ENCODE data around the gene NFATC1. TPM values are rescaled to one million over a fixed set of nuclear protein-coding genes. Genes with fewer than 3 reads are reported as not detected.

NFATC1 gene
- total RNA-seq, 4 donors from 2014 or later = 0.79 to 4.8 (median 2.6) TPM

DNA sequence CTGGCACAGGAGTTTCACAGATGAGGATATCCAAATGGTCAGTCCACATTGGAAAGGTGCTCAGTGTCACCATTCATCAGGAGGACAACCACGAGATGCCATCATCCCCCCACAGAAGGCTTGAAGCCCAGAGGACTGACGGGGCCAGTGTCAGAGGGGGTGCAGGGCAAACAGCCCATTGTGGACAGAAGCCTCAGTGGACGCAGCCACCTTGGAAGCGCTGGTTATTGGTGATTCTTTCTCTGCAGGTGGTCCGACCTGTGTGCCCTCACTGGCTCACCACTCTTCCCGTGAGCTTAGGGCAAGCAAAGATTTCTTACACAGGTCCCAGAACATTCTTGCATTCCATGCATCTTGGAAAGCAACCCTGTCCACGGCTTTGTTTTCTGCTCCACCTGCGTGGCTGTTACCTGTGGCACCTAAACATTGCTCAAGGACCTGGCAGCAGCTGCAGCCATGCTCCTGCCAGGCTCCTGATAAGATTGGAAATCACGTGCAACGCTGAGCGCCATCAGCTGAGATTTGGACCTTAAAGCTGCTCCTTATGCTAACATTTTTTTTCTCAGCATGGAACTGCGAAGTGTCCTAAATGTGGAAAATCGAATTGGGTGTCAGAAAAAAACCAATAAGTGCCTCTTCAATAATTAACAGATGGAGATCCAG, 172.9 kb downstream of the NFATC1 start:
- Histone ChIP-seq H3K36me3 (no peaks in the 10 kb centered on the region), H3K4me3 (no peak overlapping the region), H3K9me3 (peaks cover 0 to 21% (median 17%) of the 10 kb centered on the region in 3 donors), H3K4me1 (peaks cover 5 to 18% (median 11%) of the 10 kb centered on the region in 3 donors), H3K27ac (no peak overlapping the region), H3K27me3 (peaks cover 0 to 67% (median 0%) of the 10 kb centered on the region in 4 donors)
- TF ChIP-seq POLR2A (IDR thresholded peaks at IDR 0.05) = no peak
- TF ChIP-seq, protein P1, sequence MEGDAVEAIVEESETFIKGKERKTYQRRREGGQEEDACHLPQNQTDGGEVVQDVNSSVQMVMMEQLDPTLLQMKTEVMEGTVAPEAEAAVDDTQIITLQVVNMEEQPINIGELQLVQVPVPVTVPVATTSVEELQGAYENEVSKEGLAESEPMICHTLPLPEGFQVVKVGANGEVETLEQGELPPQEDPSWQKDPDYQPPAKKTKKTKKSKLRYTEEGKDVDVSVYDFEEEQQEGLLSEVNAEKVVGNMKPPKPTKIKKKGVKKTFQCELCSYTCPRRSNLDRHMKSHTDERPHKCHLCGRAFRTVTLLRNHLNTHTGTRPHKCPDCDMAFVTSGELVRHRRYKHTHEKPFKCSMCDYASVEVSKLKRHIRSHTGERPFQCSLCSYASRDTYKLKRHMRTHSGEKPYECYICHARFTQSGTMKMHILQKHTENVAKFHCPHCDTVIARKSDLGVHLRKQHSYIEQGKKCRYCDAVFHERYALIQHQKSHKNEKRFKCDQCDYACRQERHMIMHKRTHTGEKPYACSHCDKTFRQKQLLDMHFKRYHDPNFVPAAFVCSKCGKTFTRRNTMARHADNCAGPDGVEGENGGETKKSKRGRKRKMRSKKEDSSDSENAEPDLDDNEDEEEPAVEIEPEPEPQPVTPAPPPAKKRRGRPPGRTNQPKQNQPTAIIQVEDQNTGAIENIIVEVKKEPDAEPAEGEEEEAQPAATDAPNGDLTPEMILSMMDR (IDR thresholded peaks at IDR 0.05) = no peak
- 83 to 86% methylated on average over 10 to 13 of the region's 13 CpGs for WGBS, 2 donors
- DNase-seq = no peak
- intact Hi-C loops (cut with DNase I) = no loop called here

DNA sequence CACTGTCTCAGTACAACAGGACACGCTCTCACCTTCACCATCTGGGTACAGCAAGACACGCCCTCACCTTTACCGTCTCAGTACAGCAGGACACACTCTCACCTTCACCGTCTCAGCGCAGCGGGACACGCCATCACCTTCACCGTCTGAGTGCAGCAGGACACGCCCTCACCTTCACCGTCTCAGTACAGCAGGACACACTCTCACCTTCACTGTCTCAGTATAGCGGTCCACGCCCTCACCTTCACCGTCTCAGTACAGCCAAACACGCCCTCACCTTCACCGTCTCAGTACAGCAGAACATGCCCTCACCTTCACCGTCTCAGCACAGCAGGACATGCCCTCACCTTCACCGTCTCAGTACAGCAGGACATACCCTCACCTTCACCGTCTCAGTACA, 174.0 kb downstream of the NFATC1 start:
- TF ChIP-seq, protein P1 (IDR thresholded peaks at IDR 0.05) = no peak
- no peak for TF ChIP-seq POLR2A (IDR thresholded peaks at IDR 0.05)
- intact Hi-C loops (cut with DNase I) = no loop called here
- peaks cover 5 to 19% (median 11%) of the 10 kb centered on the region in 3 donors for H3K4me1 ChIP-seq
- H3K4me3 ChIP-seq = no peak overlapping the region
- H3K36me3 ChIP-seq = no peaks in the 10 kb centered on the region
- peaks cover 0 to 69% (median 0%) of the 10 kb centered on the region in 4 donors for H3K27me3 ChIP-seq
- peaks cover 0 to 28% (median 21%) of the 10 kb centered on the region in 3 donors for H3K9me3 ChIP-seq
- DNase-seq = no peak
- H3K27ac ChIP-seq = no peak overlapping the region
- WGBS, 2 donors = 63 to 79% methylated on average over 18 of the region's 18 CpGs

DNA sequence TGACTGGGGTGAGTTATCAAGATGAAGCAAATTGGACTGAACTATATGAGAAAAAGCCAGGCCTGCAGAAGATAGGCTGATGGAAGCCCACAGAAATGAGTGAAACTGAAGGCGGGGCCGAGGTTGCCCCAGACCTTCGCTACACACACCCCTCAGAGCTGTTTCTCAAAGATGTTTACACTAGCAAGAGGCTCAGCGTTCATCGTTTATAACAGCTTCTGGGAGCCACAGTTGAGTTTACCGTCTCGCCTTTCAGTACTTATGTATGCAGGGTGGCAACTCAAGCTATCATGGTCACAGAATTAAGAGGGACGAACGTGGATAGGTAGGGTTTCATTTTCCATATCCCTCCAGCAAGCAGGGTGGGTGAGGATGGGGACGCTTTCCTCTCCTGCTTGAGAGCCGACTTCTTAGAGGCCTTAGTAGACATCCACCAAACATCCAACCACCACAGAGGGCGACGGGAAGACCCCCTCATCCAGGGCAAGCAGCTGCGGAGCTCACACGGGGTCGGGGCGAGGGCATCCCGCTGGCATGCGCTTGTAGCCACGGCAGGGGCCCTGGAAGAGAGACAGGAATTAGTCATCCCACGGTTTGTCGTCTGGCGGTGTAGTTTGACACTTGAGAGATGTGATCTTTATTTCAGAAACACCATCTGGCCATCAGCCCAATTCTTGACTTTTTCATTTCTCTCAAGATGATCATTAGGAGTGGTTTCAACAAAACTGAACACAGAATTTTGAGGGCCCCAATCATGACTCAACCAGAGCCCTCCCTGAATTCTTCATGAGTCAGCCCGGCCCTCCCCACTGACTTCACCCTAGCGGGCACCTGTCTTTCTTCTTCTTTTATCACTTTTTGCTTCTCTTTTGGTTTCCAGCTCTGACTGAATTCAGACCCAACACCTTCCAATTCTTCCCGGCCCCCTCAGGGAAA, 174.8 kb downstream of the NFATC1 start:
- 40 to 51% methylated on average over 18 to 25 of the region's 26 CpGs for WGBS, 2 donors
- H3K4me1 ChIP-seq = peaks cover 5 to 27% (median 11%) of the 10 kb centered on the region in 3 donors
- peaks cover 0 to 77% (median 0%) of the 10 kb centered on the region in 4 donors for H3K27me3 ChIP-seq
- TF ChIP-seq, protein P1 (IDR thresholded peaks at IDR 0.05) = no peak
- no peak for TF ChIP-seq POLR2A (IDR thresholded peaks at IDR 0.05)
- H3K27ac ChIP-seq = no peak overlapping the region
- no peak overlapping the region for H3K4me3 ChIP-seq
- intact Hi-C loops (cut with DNase I) = no loop called here
- H3K36me3 ChIP-seq = no peaks in the 10 kb centered on the region
- DNase-seq = no peak
- peaks cover 0 to 28% (median 21%) of the 10 kb centered on the region in 3 donors for H3K9me3 ChIP-seq

DNA sequence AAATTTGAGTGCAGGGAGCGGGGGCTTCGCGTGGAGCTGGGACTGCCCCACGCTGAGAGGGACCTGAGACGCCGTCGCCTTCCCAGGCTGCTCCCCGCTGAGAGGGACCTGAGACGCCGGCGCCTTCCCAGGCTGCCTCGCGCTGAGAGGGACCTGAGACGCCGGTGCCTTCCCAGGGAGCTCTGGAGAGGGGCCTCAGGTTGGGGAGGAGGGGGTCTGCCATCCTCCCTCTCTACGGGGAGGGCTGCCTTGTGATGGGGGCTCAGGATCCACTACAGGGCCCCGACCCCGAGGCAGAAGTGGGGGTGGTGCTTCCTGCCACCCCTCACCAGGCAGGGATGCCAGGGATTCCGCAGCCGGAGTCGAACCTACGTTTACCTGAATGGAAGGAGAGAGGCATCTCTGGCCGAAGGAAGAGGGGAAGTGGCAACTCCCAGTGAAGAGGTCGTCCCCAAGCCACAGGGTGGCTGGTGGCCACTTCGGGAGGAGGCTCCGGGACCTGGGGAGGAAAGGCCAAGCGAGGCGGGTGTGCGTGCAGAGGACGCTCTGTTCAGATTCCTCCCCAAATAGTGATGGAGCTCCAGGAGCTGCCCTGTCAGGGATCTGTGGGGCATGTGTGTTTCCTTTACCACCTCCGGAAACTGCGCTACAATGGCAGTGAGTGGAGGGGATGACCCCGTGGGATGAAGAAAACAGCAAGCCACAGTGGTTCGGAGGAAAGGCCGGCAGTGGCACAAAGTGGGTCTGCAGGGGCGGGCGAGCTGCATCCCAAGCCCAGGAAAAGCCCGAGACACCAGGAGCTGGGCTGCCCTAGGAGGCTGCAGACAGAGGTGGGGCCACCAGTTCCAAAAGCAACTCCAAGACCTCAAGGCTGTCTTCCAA, 175.7 kb downstream of the NFATC1 start:
- Histone ChIP-seq H3K4me3 (no peak overlapping the region), H3K4me1 (peaks cover 5 to 36% (median 17%) of the 10 kb centered on the region in 3 donors), H3K9me3 (peaks cover 0 to 28% (median 21%) of the 10 kb centered on the region in 3 donors), H3K36me3 (no peaks in the 10 kb centered on the region), H3K27ac (no peak overlapping the region), H3K27me3 (peaks cover 0 to 77% (median 0%) of the 10 kb centered on the region in 4 donors)
- 75 to 92% methylated on average over 12 to 21 of the region's 38 CpGs for WGBS, 2 donors
- no peak for TF ChIP-seq POLR2A (IDR thresholded peaks at IDR 0.05)
- TF ChIP-seq, protein P1 (IDR thresholded peaks at IDR 0.05) = no peak
- no peak for DNase-seq
- intact Hi-C loops (cut with DNase I) = no loop called here

All from esophagus squamous epithelium (tissue), 5 donors.